HG02981 (cell line): ENCODE measurements around the gene KRTAP20-1.

ENCODE experiments used
- ATAC-seq: cut with Tn5 transposase; IDR thresholded peaks from one replicate; pipeline ENCODE4 v1.9.1; 2021; ENCODE audit warnings: mild to moderate bottlenecking, moderate library complexity; ENCODE audit not compliant: unreplicated experiment

Gene KRTAP20-1

DNA sequence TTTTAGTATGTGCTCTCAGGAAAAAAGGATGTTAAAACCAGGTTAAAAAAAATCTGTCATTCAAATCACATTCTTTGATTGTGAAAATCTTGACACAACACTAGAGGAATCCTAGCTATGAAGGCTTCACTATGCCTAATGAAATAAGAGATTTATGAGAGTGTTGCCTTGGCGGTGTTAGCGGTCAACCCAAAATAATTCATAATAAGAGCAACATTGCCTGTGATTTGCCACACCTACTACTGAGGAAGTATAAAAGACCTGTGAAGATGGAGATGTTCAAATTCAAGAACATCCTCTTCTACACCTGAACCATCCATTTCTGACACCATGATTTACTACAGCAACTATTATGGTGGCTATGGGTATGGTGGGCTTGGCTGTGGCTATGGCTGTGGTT, at the start of gene KRTAP20-1:
Gene KRTAP20-1 (plus strand): TSS at position 301 of the 400 bp plus-strand sequence. CDS start 30 bp downstream, at position 331.
- no peak for ATAC-seq

DNA sequence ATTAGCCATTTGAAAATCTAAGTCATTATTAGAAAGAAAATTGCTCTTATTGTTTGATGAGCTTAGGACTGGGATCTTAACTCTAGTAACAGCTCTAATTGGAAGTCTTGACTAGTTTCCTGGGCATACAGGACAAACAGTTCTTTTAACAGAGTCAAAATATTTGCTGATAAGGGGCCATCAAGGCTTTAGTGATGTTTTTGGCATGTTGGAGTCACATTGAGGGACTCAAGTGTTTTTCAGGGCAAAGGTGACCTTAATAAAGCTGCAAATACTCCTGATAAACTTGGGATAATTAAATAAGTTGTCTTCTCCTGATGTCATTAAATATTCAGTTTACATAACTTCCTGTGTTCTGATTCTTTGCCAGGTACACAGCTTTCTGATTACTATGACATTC, 48.6 kb upstream of the KRTAP20-1 start:
- no peak for ATAC-seq

DNA sequence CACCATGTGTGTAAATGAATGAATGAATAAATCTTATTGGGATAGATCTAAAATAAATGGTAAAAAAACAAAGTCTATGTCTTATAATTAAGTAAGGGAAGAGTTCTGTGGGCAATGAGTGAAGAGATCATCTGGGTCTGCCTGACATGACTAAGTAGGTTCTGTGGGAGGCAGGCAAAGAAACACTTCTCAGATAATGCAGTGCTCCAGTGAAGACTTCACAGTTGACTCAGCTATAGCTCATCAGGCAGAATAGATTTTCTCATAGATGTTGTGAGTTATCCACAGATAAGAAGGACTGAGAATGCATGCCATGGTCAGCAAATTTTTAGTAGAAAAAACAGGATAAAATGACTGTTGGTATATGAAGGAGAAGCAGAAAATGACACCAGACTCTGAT, 38.5 kb upstream of the KRTAP20-1 start:
- no peak for ATAC-seq

DNA sequence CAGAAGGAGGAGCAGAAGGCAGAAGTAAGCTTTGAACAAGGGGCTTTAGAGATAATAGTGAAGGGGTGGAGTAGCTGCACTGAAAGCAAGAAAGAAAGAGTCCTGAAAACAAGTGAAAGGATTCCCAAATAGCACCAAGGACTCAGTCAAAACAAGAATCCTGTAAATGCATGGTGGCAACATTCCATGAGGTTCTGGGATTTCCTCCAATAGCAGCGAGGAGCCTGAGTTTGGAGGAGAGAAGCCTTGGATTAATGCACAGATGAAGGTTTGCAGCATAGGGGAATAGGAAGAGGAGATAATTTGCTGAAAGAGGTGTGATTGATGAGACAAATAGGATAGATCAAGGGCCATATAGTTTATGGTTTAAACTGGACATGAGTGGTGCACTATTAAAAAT, 36.9 kb upstream of the KRTAP20-1 start:
- ATAC-seq = no peak

- no peak for ATAC-seq
Measured at GRCh38 chr21:30580132-30580531, 36.1 kb upstream of the KRTAP20-1 start.

GRCh38 chr21:30582870-30583269, 33.4 kb upstream of the KRTAP20-1 start:
- ATAC-seq = no peak

DNA sequence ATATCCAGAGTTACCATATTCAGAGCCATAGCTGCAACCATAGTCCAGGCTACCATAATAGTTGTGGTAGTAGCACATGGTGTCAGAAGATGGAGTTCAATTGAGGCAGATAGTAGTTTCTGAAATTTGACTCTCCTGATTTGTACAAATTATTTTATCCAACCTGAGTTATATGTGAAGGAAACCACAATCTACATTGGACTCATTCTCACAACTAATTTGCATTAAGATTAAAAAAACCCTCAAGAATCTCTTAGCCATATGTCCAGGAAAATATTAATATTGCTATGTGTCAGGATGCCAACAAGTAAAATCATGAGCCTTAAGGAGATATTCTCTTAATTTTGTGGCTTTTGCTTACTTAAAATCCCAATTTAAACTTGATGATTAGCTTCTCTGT, 25.9 kb upstream of the KRTAP20-1 start, which contains the start of gene KRTAP22-2:
Gene KRTAP22-2 (minus strand): TSS at position 101 of the 400 bp plus-strand sequence.
- ATAC-seq = no peak

DNA sequence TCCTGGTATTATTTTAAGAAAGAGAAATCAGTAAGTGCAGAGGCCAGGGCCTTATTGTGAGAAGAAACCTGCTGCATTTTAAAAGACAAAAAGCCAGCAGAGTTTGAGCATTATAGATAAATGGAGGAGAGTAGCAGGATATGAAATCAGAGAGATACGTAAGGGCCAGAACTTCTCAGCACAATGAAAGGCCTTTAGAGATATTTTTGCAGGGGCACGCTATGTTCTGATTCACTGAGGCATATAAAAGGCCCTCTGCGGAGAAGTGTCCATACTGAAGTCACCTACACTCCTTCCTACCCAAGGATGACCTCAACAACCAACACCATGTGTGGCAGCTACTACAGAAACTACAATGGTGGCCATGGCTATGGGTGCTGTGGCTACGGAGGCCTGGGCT, 24.1 kb upstream of the KRTAP20-1 start, which contains the start of gene KRTAP6-3:
Gene KRTAP6-3 (plus strand): TSS at position 301 of the 400 bp plus-strand sequence. CDS start 6 bp downstream, at position 307.
- ATAC-seq = no peak

DNA sequence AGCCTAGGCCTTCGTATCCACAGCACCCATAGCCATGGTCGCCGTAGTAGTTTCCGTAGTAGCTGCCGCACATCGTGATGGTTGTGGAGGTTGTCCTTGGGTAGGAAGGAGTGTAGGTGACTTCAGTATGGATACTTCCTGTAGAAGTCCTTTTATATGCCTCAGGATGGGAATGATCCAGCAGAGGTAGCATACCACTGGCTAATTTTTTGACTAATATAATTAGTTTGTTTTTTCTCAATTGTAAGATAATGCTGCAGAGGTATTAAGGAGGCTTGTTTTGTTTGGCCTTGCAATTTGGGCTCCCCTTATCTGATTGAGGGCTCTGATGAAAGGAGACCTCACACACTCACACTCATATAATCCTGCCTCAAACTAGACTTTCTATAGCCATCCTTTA, 17.4 kb upstream of the KRTAP20-1 start, which contains the start of gene KRTAP6-2:
Gene KRTAP6-2 (minus strand): TSS at position 101 of the 400 bp plus-strand sequence. CDS start 28 bp downstream, at position 73.
- ATAC-seq = no peak

GRCh38 chr21:30600787-30601186, 15.4 kb upstream of the KRTAP20-1 start, which contains the start of gene KRTAP22-1:
TSS of gene KRTAP22-1 (plus strand) at chr21:30601087.
- no peak for ATAC-seq

- ATAC-seq = no peak
Measured at GRCh38 chr21:30605968-30606367, 10.3 kb upstream of the KRTAP20-1 start.

GRCh38 chr21:30612132-30612531, 4.1 kb upstream of the KRTAP20-1 start:
- no peak for ATAC-seq

DNA sequence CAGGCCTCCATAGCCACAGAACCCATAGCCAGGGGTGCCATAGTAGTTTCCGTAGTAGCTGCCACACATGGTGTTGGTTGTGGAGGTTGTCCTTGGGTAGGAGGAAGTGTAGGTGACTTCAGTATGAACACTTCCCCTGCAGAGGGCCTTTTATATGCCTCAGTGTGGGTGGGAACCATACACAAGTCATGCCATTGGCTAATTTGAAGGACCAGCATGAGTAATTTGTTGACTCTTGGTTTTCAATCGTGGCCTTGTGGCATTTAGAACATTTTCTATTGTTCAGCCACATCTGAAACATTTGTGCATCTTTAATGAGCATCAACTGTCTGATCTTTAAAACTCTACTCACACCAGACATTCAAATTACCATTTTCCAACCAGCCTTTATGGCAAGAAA, 2.4 kb upstream of the KRTAP20-1 start, which contains the start of gene KRTAP6-1:
Gene KRTAP6-1 (minus strand): TSS at position 95 of the 400 bp plus-strand sequence. CDS start 26 bp downstream, at position 69.
- no peak for ATAC-seq

DNA sequence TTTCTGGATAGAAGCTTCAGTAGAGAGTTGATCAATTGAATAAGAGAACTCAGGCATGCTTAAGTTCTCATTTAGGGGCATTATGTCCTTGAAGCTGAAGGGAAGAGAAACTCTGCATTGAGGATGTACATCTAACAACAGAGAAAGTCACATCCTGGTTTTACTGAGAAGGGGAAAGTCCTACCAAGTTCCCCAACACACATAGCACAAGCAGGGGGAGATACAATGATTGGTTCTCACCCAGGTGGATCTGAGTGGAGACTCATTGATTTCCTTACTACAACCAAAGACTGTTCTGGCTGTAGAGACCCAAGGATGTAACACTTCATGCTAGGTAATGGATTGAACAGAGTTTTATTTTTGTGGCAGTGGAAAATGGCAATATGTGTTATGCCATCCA, 1.0 kb upstream of the KRTAP20-1 start:
- ATAC-seq = no peak

DNA sequence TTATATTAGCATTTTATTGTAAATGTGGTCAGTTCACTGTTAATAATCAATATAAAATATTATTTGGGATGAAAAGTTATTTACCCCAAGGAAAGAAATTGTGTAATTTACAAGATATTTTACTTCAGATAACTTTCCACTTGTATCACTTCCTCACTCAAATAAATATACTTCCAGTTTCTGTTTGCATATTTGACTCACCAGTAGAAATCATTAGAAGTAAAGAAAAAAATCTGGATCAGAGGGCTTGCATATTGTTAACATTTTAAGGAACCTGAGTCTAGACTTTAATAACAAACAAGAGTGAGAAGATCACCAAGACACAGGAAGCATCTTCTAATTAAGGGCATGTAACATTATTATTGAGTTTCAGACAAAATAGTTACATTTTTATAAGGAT, 3.9 kb downstream of the KRTAP20-1 start:
- ATAC-seq = no peak

GRCh38 chr21:30620522-30620921, 4.3 kb downstream of the KRTAP20-1 start, which contains the start of gene KRTAP20-4:
TSS of gene KRTAP20-4 (plus strand) at chr21:30620627.
- ATAC-seq = no peak

DNA sequence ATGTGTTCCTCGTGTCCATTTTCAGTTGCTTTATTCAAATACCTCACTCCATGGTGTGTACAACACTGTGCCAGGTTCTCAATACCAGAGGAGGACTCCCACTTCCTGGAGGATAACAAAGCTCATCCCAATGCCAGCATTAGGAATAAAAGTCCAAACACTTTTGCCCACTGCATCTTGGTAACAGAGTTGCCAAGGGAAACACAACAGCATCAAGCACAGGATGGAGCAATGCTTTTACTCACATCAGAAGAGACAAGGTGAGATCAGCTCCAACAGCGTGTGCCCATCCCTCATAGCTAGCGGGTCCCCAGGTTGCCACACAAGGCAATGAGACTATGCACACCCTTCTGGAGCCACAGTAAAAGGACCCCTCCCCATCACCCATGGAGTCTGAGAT, 7.1 kb downstream of the KRTAP20-1 start:
- ATAC-seq = no peak

- no peak for ATAC-seq
Measured at GRCh38 chr21:30625449-30626165, 9.4 kb downstream of the KRTAP20-1 start.

DNA sequence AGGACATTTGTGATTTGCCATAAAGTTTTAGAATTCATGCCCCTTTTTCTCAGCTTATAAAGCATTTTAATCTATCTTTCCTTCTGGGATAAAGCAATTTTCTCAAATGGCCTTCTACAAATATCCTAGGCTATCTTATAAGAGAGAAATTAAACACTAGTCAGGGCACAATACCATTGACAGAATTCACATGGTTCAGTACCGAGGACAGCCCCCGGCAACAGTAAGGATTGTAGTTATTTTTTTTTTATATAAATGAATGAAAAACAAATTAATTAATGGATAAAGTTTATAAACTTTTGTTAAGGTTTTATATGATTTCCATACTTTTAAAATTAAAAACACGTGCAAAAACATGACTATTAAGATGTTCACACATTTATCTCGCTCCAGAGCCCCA, 11.9 kb downstream of the KRTAP20-1 start:
- ATAC-seq = no peak

- ATAC-seq = no peak
Measured at GRCh38 chr21:30629200-30629599, 13.0 kb downstream of the KRTAP20-1 start.

- ATAC-seq = no peak
Measured at GRCh38 chr21:30634906-30635305, 18.7 kb downstream of the KRTAP20-1 start, which contains the start of gene KRTAP20-2. TSS of gene KRTAP20-2 (plus strand) at chr21:30635206. CDS start at chr21:30635264, 58 bp downstream.

GRCh38 chr21:30638686-30639085, 22.5 kb downstream of the KRTAP20-1 start:
- ATAC-seq = no peak
